Panc1 (cell line): ENCODE data around the gene BTK. TPM values are rescaled to one million over a fixed set of nuclear protein-coding genes. Genes with fewer than 3 reads are reported as not detected.

ENCODE experiments used
- ATAC-seq: fragments of 200-7000 bp; cut with Tn5 transposase; 2 replicates; pipeline ENCODE4 v1.9.1; 2020; ENCODE audit warnings: mild to moderate bottlenecking, moderate library complexity
- BruUV-seq: library from RNA; stranded (reverse); fragments of 400-500 nt; replicated peaks from 2 replicates; lab custom pipeline; 2021; lab: Mats Ljungman, UMichigan
- CTCF ChIA-PET: fragments of 300-600 bp; sonication (Branson Sonifier 250); formaldehyde crosslinking; loops from one replicate; lab custom pipeline; 2022; ENCODE audit warnings: antibody characterized with exemption; lab: Charles Lee
- POLR2A ChIA-PET: fragments of 300-600 bp; sonication (Branson Sonifier 250); formaldehyde crosslinking; loops from one replicate; lab custom pipeline; 2022; ENCODE audit warnings: antibody characterized with exemption; lab: Charles Lee
- DNase-seq: peaks from one replicate; pipeline ENCODE4 v3.0.0-alpha.2; 2010; ENCODE audit warnings: low read depth, low spot score
- H3K27ac ChIP-seq: 2 replicates; pipeline ENCODE4 v1.5.1; 2011; ENCODE audit warnings: mild to moderate bottlenecking, low read length, inconsistent platforms
- H3K27me3 ChIP-seq: fragments of 200-500 bp; sonication (Bioruptor generic); 2 replicates; pipeline ENCODE4 v1.6.0; 2014; ENCODE audit warnings: low read length, inconsistent platforms; ENCODE audit not compliant: control insufficient read depth, insufficient read depth
- H3K36me3 ChIP-seq: fragments of 200-500 bp; sonication (Bioruptor generic); 2 replicates; pipeline ENCODE4 v1.5.1; 2014; ENCODE audit warnings: inconsistent platforms, mild to moderate bottlenecking, low read length, moderate library complexity; ENCODE audit not compliant: control insufficient read depth, insufficient read depth
- H3K4me1 ChIP-seq: 2 replicates; pipeline ENCODE4 v1.5.1; 2011; ENCODE audit warnings: inconsistent platforms, mild to moderate bottlenecking, low read length, moderate library complexity; ENCODE audit not compliant: control insufficient read depth, insufficient read depth
- H3K4me3 ChIP-seq, 2 experiments: 2 replicates each; pipeline ENCODE4 v1.5.1; 2011 to 2012; ENCODE audit warnings: low read depth in 2 of 2, low read length in 2 of 2, mild to moderate bottlenecking in 2 of 2, inconsistent platforms in 1 of 2, moderate library complexity in 1 of 2
- H3K9me3 ChIP-seq: fragments of 200-500 bp; sonication (Bioruptor generic); 2 replicates; pipeline ENCODE4 v1.5.1; 2014; ENCODE audit warnings: low read depth, mild to moderate bottlenecking, inconsistent platforms, low read length, moderate library complexity; ENCODE audit not compliant: control insufficient read depth, insufficient read depth
- CTCF ChIP-seq: fragments of 450-650 bp; IDR thresholded peaks from 2 replicates; pipeline ENCODE4 v1.5.1; 2017; ENCODE audit warnings: mild to moderate bottlenecking
- POLR2AphosphoS5 ChIP-seq: IDR thresholded peaks from 2 replicates; pipeline ENCODE4 v1.6.1; 2012; ENCODE audit warnings: mild to moderate bottlenecking, low read depth, low read length, moderate library complexity
- REST ChIP-seq, 2 experiments: IDR thresholded peaks; 2 replicates each; pipeline ENCODE4 v1.6.1; 2011 to 2012; ENCODE audit warnings: low read depth in 2 of 2, control low read depth in 1 of 2, low read length in 1 of 2, mild to moderate bottlenecking in 1 of 2, moderate library complexity in 1 of 2; ENCODE audit not compliant: insufficient read depth in 1 of 2
- SIN3A ChIP-seq: IDR thresholded peaks from 2 replicates; pipeline ENCODE4 v1.6.1; 2012; ENCODE audit warnings: low read depth, mild to moderate bottlenecking, low read length, moderate library complexity, borderline replicate concordance; ENCODE audit not compliant: insufficient read depth
- TCF7L2 ChIP-seq: IDR thresholded peaks from 2 replicates; pipeline ENCODE4 v1.6.1; 2011; ENCODE audit warnings: mild to moderate bottlenecking, low read depth, low read length, inconsistent platforms
- in situ Hi-C: cut with HindIII; loops from 2 replicates; pipeline ENCODE4 v1.10.0; 2016; ENCODE audit warnings: low sequenced_read_pairs, low pct_unique_long_range_greater_than_20kb
- intact Hi-C: fragments of 100-400 bp; cut with micrococcal nuclease; formaldehyde crosslinking; loops from one replicate; pipeline ENCODE4 v1.10.0; 2022; ENCODE audit not compliant: unreplicated experiment
- total RNA-seq: library from RNA; stranded (reverse); gene quantifications from one replicate; pipeline ENCODE4 v1.2.1, GENCODE V29; 2021; ENCODE audit not compliant: unreplicated experiment

Gene BTK
- total RNA-seq, 1 experiment from 2014 or later, result not detected

GRCh38 chrX:101391831-101392230, 5.8 kb upstream of the BTK start:
- peaks cover 14% of the 10 kb centered on the region for H3K4me1 ChIP-seq
- DNase-seq, result no peak
- no peak for ATAC-seq
- in situ Hi-C loops, result no loop called here
- TF ChIP-seq REST (IDR thresholded peaks at IDR 0.05; ENCODE audit: insufficient read depth in 1 of 2, low read depth in 2 of 2, low read length in 1 of 2) (no peak), POLR2AphosphoS5 (no peak), CTCF (no peak), TCF7L2 (no peak), SIN3A (no peak)
- H3K27me3 ChIP-seq, result no peaks in the 10 kb centered on the region
- BruUV-seq, result no TSS peak
- intact Hi-C loops, result loop anchor here (2.0 kb wide), 1 partner anchor 43 kb away; the partner anchor contains the start of gene TIMM8A
- no peaks in the 10 kb centered on the region for H3K9me3 ChIP-seq
- peak overlapping the region; percentile 98 for H3K27ac ChIP-seq
- POLR2A ChIA-PET, result no interaction called here
- H3K4me3 ChIP-seq, result peak overlapping the region; percentile 68 to 84
- CTCF ChIA-PET, result no interaction called here
- peaks cover 14% of the 10 kb centered on the region for H3K36me3 ChIP-seq

GRCh38 chrX:101390664-101391525, 4.9 kb upstream of the BTK start, which contains the start of gene RPL36A:
TSS of gene RPL36A (plus strand) at chrX:101391011. CDS start at chrX:101391044, 33 bp downstream.
- no peaks in the 10 kb centered on the region for H3K9me3 ChIP-seq
- H3K27me3 ChIP-seq, result no peaks in the 10 kb centered on the region
- POLR2A ChIA-PET, result interaction anchor here (0.5 to 1.0 kb wide), 4 partner anchors 14 to 519 kb away, joined by 3 to 14 read pairs (median 10); no protein-coding TSS in a partner anchor
- peak within 1 kb of the TSS; percentile 98 for H3K27ac ChIP-seq
- H3K4me1 ChIP-seq, result peaks cover 14% of the 10 kb centered on the region
- DNase-seq (peak; percentile 81), ATAC-seq (peak; percentile 98)
- peaks cover 14% of the 10 kb centered on the region for H3K36me3 ChIP-seq
- CTCF ChIA-PET, result interaction anchor here (1.2 to 1.7 kb wide), 2 partner anchors 28 to 227 kb away, joined by 3 to 5 read pairs; partner anchors contain the start of gene ARMCX6
- peak within 1 kb of the TSS; percentile 68 to 84 for H3K4me3 ChIP-seq
- BruUV-seq, result TSS peak; percentile 81
- intact Hi-C loops (loop anchor here (2.0 kb wide), 1 partner anchor 42 kb away; the partner anchor contains the start of gene TIMM8A), in situ Hi-C loops (no loop called here)
- TF ChIP-seq CTCF (peak; percentile 93), REST (IDR thresholded peaks at IDR 0.05; ENCODE audit: insufficient read depth in 1 of 2, low read depth in 2 of 2, low read length in 1 of 2) (no peak), SIN3A (peak; percentile 69; the same call in 1 of the 2 replicates), TCF7L2 (peak; percentile 73; the same call in 1 of the 2 replicates), POLR2AphosphoS5 (peak; percentile 100)
